HG02623 (cell line): ENCODE measurements around the gene TAS2R3.
"Not testable (repeated sequence)": the region's sequence is repeated elsewhere in the genome, so short reads cannot be mapped to it uniquely, and the experiment has no call there.

Experiments used
- ATAC-seq: cut with Tn5 transposase; IDR thresholded peaks from one replicate; pipeline ENCODE4 v1.9.1; 2021; ENCODE audit warnings: moderate library complexity; ENCODE audit not compliant: unreplicated experiment

The TAS2R3 gene, protein sequence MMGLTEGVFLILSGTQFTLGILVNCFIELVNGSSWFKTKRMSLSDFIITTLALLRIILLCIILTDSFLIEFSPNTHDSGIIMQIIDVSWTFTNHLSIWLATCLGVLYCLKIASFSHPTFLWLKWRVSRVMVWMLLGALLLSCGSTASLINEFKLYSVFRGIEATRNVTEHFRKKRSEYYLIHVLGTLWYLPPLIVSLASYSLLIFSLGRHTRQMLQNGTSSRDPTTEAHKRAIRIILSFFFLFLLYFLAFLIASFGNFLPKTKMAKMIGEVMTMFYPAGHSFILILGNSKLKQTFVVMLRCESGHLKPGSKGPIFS

DNA sequence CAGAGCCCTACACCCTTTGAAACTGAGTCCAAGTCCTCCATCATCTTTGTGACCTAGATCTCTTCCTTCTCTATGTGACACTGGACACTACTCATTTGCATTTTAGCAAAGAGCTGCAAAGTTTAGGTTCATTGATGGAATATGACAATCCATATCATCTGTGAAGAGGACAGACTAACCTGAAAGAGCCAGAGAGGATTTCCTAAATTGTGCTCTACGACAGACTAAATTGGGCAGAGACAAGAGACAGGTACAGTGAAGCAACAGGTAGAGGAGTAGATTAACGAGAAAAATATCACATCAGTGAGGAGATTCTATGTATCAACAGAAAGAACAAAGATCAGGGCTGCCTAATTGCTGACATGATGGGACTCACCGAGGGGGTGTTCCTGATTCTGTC lies at the start of gene TAS2R3:
Gene TAS2R3 (plus strand): TSS at position 301 of the 400 bp plus-strand sequence. CDS start 62 bp downstream, at position 363.
- ATAC-seq = no peak

DNA sequence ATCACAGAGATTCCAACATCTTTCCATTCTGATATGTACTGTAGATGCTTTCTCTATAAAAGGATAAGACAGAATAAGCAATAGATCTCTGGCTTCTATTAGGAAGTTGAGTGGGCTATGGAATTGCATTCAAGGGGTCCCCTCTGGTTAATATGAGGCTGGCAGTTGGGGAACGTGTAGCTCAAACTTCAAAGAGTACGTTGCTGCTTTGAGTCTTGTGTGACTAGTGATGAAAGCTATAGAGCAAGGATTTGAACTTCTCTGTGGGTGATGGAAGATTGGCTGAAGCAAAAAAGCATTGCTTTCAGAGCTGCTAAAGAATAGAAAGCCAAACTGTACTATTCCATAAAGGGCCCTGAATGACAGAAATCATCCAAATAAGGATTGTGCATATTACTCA lies 49.3 kb upstream of the TAS2R3 start:
- no peak for ATAC-seq

DNA sequence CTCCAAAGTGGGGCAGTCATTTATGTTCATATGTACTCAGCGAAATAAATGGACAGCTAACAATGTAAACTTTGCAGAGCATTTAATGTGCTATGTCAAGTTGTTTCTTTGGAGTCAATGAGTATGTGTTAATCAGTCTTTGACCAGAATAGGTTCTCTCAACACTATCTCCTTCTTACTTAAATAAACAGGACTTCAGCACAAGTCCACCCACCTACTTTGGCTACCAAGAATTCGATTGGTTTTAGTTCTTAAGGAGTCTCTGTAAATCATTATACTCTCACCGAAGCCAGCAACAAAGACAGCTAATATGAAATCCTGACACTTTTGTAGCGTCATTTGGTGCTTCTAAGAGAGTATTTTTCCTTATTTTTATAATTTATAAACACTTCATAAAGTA lies 48.9 kb upstream of the TAS2R3 start:
- no peak for ATAC-seq

DNA sequence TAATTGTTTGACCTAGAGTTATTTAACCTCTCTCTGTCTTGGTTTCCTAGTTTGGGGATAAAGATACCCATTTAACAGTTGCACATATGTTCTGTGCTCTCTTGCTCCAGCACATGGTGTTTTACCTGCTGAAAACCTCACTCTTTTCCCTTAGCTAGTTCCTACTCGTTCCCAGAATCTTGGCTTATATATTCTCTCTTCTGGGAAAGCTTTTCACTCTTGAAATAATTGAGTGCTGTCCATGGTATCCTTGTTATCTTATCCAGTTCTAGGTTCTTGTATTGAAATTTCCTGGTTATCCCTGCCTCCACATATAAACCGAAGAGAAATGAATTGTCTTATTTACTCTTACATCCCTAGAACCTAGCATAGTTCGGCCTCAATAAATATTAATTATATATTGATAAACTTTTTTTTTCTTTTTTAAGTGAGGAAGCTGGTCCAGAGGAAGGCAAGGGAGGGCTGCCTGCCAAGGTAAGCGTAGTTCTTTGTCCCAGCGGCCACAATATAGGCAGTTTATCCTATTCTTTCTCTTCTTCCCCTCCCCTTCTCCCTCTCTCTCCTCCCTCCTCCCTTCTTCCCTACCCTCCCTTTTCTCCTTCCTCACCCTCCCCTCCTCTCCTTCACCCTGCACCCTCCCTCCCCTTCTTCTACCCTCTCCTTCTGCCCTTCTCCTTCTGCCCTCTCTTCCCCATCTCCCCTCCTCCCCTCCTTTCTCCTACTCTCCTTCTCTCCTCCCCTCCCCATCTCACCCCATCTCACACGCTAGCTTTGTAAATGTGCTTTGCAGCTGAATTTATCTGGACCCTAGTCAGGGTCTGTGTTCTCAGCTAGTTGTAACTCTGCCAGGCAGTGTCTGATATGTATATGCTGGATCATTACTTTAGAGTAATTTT lies 47.9 kb upstream of the TAS2R3 start:
- no peak for ATAC-seq

DNA sequence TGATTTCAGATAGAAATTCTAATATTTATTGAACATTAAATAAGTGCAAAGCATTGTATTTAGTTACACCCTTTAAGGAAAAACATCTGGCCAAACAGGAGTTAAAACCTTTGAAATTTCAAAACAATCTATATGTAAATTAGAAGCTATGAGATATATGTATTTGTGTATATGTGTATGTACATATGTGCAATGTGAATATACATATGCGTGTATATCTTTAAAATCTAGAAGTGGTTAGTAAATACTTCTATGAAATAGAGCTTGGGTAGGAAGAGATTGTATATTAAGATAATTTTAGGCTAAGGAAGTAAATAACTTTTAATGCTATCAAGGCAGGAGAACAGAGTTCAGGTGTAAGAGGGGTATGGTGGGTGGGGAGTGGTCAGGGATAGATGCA lies 46.4 kb upstream of the TAS2R3 start:
- ATAC-seq = no peak

DNA sequence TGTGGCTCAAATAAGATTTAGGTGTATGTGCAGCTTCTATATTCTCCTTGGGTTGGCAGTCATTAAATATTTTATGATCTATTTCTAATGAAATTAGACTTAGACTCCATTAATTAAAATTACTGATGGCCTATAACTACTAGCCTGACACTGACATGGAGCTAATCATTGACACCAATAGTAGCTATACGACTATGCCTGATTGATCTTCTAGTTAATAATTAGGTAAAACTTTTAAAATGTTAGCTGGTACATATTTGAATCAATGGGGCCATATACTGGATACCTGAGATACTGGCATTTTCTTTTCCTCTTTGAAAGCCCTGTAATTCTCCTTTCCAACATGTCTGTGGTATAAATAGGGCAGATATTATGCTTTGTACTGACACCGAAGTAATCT lies 41.4 kb upstream of the TAS2R3 start:
- ATAC-seq = no peak

DNA sequence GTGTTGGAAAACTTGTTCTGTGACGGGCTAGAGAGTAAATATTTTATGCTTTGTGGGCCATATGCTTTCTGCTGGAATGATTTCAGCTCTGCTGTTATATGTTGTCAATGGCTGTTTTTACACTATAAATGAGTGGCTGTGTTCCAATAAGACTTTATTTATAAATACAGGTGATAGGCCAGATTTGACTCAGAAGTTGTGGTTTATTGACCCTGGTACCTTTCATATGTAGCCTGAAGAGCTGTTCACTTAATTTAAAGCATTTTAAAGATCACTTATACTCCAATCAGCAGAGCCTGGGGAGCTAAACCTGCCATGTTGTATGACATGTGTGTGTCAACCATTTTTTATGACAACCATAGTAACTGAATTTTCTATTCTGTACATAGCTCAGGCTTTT lies 34.9 kb upstream of the TAS2R3 start:
- ATAC-seq = no peak

DNA sequence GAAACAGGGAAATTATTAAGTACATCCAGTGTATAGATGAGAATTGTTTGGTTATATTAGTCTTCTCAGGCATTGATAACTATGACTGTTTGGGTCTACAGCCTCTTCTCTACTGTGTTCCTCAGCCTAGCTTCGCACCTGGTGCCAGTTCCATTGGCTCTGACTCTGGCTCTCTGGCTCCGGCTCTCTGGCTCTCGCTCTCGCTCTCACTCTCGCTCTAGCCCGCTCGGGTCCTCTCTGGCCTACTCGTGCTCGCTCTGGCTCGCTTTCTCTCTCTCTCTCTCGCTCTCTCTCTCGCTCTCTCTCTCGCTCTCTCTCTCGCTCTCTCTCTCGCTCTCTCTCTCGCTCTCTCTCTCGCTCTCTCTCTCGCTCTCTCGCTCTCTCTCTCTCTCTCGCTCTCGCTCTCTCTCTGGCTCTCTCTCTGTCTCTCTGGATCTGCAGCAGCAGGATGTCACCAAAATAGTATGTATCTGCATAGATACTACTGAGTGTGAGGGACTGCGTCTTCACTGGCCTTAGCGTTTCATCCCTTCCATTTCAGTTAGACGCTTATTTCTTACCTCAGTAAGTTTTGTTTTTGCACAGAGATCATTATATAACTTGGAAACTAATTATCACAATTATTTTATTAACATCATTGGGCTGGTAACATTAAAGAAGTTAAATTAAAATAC lies 32.3 kb upstream of the TAS2R3 start:
- no peak for ATAC-seq

DNA sequence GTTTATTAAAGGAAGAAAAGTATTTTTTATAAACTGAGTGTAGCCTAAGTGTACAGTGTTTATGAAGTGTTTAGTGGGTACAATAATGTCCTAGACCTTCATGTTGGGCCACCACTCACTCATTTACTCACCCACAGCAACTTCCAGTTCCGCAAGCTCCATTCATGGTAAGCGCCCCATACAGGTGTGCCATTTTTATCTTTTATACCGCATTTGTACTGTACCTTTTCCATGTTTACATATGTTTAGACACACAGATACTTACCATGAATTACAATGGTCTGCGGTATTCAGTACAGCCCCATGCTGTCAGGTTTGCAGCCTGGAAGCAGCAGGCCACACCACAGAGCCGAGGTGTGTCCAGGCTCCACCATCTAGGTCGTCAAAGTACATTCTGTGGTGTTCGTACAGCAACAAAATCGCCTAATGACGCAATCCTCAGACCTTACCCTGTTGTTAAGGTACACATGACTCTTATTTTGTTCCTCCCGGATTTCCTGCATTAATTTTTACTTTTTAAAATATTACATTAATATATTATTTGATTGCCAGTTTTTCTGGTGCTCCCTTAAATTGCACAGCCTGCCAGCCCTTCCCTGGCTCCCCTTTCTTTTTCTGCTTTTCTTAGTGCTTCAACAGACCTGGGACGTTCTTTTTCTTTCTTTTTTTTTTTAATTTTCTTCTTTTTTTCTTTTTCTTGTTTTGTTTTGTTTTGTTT lies 26.6 kb upstream of the TAS2R3 start:
- ATAC-seq = no peak

DNA sequence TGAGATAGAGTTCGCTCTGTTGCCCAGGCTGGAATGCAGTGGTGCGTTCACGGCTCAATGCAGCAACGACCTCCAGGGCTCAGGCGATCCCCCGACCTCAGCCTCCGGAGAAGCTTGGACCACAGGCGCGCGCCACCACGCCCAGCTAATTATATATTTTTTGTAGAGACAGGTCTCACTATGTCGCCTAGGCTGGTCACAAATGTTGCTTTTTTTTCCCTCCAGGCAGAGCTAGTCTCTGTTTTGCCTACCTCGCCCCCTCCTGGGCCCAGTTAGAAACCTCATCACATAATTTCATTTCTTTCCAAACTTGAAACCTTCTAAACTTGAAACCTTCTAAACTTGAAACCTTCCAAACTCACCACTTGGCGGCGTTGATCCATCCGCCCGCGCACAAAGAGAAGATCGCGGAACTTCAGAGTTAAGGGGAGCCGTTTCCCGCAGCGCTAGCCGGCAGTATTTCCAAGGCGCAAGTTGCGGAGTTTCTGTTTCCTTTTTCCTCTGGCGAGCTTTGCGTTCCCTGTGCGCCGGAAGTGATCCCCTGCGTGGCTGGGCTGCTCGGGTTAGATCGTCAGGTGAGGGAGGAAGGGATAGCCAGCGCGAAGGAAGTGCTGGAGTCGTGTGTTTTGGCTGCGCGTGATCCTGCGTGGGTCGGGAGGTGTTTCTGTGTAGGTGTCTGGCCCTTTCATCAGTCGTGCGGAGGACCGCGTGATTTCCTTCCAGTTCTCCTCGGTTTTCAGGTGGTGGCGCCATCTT lies 25.9 kb upstream of the TAS2R3 start, which contains the start of gene SSBP1:
Gene SSBP1 (plus strand): TSS at position 523 of the 756 bp plus-strand sequence. CDS start 809 bp downstream, outside the sequence.
- ATAC-seq = peak; percentile 85

DNA sequence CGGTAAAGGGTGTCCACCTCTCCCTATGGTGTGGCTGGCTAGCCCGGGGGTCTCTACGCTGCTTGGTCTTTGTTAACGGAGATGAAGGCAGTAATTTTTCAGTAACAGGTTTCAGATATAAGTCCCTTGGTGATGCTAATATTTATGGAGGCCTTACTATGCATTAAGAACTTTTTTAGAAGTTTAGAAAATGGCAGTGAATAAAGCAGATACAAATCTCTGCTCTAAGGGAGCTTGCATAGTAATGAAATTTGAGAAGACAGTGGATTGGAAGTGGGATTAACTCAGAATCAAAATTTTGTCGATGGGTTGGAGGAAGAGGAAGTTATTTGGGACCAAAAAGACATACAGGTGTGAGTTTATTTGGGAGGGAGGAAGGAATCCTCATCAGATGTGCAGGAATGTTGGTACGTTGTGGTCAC lies 25.3 kb upstream of the TAS2R3 start:
- ATAC-seq = no peak

DNA sequence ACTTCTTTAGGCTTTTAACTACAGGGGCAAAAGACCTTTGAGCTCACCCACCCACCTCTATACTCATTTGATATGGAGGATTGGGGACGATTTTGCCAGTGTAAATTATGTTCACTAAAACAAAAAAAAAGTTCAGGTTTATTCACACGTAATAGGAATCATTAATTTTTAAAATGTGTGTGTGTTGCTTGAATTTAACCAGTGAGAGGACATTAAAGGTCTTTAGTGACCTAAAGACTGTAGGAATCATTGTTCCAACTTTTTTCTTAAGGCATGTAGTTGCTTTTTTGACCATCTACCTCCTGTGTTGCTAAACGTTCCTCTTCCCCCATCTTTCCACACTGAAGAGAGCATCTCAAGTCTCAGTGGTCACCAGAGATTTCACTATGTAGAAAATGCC lies 24.6 kb upstream of the TAS2R3 start:
- ATAC-seq = no peak

DNA sequence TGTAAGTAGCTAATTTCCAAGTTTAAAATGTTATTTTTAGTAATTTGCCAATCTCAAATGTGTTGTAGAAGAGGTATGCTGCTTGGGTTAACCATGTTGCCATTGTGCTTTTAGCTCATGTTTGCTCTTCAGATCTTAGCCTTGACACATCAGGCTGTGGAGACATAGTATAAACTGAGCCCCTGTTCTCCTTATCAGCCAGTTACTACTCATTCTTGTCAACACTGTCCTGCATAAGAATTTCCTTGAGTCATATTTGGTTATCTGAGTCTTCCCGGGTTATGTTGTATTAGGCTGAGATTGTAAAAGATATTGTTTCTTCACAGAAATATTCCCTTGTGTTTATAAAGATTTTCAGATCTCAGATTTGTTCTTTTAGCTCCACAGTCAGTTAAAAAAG lies 21.7 kb upstream of the TAS2R3 start:
- no peak for ATAC-seq

DNA sequence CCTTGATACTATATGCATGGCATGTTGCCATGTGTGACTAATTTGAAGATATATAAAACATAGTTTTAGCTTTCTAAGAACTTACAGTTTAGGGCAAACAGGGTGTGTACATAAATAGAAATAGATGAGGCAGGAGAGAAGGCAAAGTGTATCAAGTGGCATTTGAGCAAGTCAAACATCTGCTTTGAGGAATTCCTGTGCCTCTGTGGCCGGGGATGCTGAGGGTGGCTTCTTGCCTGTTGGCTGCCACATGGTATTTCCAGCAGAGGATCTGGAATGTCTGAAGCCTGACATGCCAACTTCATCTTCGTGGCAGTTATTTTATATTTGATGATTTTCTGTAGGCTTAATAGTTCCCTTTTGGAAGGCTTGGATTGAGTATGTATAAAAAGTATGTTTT lies 19.8 kb upstream of the TAS2R3 start:
- no peak for ATAC-seq

DNA sequence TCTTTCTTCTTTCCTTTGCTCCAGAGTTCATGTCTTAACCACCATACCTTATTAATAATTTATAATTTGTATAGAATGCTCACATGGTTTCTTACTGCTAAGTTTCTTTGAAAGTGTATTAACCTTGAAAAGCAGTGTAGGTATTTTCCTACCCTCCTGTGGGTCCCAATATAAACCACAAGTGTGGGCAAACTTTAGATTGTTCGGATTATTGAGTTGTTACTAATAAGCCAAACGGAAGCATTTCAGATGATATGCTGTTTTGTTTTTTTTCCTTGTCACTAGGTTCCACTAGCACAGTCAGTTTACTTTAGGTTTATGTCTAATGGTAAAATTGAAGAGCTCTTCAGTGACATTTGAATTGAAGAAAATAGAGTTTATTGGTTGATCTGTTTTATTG lies 15.5 kb upstream of the TAS2R3 start:
- no peak for ATAC-seq

DNA sequence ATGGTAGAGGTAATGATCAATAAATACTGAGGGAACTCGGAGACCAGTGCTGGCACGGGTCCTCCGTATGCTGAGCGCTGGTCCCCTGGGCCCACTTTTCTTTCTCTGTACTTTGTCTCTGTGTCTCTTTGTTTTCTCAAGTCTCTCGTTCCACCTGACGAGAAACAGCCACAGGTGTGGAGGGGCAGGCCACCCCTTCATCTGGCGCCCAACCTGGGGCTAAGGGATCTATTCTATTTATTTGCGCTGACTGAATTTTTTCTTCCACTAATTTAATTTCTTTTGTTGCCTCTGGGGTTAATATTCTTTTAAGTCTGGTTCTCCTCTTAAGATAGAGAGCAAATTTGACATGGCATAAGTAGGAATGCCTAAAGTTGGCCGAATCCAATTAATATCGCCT lies 12.0 kb upstream of the TAS2R3 start:
- not testable (repeated sequence) for ATAC-seq

DNA sequence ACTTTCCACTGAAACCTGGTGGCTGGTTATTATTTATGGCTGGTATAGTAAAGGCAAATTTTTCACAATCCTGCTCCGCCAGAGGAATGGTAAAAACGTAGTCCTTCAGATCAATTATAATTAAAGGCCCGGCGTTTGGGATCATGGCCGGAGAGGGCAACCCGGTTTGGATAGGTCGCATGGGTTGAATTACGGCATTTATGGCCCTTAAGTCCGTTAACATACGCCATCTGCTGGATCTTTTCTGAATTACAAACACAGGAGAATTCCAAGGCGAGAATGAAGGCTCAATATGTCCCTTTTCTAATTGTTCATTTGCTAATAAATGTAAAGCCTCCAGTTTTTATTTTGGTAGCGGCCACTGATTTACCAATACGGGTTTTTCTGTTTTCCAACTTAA lies 11.3 kb upstream of the TAS2R3 start:
- ATAC-seq = no peak

DNA sequence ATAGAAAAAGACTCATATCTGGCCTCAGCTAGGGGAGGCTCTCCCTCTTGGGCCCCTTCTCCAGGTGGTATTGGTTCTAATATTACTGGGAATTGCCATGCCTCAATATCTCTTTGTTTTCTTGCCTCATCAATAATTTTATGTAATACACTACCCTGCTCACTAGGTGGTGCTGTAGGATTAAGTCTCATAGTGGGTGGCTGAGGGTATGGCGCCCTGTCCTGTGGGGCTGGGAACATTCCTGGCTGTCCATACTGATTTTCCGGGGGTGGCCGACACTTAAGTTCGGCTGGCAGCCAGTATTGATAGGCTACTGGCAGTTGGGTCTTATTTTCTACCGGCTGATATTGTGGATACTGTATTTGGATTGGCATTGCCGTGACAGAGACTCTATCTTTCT lies 9.0 kb upstream of the TAS2R3 start:
- ATAC-seq = no peak

DNA sequence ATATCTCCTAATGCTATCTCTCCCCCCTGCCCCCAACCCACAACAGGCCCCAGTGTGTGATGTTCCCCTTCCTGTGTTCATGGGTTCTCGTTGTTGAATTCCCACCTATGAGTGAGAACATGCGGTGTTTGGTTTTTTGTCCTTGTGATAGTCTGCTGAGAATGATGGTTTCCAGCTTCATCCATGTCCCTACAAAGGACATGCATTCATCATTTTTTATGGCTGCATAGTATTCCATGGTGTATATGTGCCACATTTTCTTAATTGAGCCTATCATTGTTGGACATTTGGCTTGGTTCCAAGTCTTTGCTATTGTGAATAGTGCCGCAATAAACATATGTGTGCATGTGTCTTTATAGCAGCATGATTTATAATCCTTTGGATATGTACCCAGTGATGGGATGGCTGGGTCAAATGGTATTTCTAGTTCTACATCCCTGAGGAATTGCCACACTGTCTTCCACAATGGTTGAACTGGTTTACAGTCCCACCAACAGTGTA lies 6.2 kb downstream of the TAS2R3 start:
- not testable (repeated sequence) for ATAC-seq

DNA sequence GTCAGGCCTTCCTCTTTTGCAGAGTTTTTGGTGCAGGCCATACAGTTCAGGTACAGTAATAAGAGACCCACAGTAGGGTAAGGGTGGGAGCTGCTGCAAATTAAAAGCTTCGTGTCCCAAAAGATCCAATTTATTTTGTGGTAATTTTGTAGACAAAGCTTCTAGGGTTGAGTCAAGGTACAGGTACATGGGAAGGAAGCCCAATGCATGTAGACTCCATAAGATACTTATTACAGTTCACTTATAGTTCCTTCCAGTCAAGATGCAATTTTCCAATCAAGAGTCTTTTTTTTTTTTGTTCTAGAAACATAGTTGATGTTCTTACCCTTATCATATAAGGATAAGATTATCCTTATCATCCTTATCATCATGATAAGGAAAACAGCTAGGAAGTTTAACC lies 12.5 kb downstream of the TAS2R3 start, which contains the start of gene TAS2R4:
Gene TAS2R4 (plus strand): TSS at position 301 of the 400 bp plus-strand sequence. CDS start 1,815 bp downstream, outside the sequence.
- no peak for ATAC-seq
